ENCODE results near the gene PRPF40A.

The PRPF40A gene

DNA sequence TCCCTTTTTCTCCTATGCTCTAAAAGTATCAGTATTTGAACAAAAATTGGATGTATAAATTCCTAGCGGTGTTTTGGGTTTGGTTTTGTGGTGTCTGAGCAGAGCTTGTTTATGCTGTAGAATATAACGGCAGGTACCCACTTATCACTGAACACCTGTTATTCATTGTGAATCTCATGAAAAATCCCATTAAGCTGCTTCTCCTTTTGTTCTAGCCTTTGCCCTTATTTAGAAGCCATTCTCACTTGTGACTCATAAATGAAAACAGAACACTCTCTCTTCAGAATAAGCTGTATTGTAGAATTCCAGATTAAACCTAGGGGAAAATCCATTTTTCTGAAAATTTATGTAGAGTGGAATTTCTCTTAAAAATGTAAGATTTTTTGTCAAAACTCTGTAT, 104.0 kb downstream of the PRPF40A start:
- FAIRE-seq = no peak

DNA sequence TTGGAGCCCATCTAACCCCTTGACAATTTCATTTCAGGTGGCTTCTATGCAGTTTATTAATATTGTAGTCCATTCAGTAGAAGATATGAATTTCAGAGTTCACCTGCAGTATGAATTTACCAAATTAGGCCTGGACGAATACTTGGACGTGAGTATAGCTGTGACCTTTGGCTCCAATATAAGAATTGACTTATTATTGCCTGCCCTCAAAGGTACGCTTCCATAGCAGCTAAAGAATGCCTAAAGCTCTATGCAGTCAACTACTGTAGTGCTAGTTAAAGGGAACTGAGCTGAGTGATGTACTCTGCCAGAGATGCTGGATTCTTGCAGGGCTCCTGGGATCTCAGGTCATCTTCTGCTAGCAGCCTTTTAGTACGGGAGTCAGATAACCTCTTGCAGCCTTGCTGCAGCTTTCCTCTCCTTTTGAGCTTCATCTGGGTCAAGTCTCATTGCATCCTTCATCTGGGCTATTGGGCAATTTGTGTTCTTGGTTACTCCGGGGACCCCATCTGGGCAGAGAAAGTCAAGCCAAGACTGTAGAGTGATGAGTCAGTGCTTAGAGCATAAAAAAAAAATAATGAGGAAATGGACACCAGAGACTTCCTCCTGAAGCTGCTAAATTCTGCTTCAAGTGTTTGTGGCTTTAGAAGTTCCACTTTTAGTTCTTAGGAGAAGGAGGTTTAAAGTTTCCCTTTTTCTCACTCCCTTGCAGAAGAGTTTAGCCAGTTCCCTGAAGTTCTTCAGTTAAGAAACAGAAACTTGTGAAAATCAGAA, 105.6 kb downstream of the PRPF40A start:
- FAIRE-seq = no peak

DNA sequence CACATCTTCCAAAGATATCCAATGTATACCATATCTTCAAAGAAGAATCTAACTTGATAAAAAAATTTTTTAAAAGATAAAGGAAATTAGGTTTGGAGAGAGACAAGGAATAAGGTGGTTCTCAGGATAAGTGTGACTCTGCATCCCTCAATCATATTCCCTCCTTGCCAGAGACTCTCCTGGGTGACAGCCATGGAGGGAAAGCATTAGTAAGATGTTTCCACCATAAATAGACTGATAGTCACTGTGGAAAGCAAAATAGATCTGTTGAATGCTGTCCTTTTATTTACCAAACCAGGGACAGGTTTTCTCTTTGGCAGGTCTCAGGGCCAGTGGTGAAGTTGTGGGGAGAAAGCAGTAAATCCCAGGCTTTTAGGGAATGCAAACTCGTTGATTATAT, 107.6 kb downstream of the PRPF40A start:
- FAIRE-seq = no peak

DNA sequence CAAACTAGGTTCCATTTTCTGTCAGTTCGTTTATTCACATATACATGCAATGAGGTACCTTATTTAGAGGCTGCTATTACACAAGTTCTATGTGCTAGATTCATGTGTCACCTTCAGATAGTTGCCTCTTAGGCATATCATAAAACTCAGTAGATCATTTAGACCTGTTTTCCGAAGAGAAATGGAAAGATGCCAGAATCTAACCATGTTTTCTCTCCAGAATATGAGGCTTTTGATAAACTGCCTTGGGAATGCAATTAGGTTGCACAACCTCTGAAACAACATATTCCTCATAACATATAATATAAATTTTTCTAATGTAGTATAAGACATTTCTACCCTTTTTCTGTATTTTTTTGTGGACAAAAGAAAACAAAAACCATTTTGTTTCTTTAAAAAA, 108.1 kb downstream of the PRPF40A start:
- no peak for FAIRE-seq

DNA sequence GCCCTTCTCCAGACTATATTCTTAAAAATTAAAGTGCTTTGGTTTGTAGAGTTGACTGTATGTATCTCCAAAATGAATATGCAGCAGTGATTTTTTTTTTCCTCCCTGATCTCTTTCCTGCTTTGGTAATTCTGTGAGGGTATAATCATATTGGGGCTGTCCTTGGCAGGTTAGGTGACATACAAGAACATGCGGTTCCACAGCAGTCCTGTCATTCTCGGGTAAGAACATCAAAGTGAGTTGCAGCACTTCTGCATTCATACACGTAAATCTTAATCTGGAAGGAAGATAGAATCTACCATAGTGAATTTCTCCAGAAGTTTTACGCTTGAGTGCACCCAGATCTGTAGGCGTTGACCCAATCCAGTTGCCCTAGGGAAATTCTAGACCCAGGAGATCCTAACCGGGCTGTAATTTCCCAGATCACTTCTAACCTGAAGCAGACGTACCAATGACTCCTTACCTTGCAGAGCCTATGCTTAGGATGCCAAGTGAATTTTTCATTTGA, 109.4 kb downstream of the PRPF40A start:
- no peak for FAIRE-seq

DNA sequence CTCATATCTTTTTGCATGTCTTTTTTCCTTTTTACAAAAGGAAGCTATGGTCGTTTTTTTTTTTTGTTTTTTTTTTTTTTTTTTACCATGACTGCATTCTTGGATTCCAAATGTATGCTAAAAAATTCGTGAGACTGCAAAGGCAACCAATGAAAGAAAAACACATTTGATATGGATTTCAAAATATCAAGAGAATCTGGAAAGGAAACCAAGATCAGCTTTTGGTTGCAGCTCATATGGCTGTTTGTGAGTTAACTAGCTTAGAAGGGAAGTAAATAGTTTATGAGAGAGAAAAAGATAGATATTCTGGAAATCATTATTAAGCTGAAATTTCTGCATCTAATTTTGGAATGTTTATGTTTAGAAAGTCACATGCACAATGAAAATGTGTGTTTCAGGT, 110.3 kb downstream of the PRPF40A start:
- FAIRE-seq = no peak

DNA sequence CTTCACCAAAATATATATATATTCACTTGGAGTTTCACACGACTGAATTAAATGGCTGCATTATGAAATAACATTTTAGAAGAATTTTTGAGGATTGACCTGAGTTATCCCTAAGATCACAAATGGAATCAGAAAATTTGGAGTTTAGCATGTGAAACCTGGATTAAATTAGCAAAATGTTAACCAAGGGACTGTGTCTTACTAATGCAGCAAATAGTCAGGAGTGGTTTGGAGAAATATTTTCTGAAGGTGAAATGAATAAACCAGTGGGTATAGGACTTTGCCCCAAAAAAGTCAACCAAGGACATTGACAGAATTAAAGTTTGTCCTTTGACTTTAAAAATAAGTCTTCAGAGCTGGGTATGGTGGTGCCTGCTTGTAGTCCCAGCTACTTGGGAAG, 111.2 kb downstream of the PRPF40A start:
- no peak for FAIRE-seq

DNA sequence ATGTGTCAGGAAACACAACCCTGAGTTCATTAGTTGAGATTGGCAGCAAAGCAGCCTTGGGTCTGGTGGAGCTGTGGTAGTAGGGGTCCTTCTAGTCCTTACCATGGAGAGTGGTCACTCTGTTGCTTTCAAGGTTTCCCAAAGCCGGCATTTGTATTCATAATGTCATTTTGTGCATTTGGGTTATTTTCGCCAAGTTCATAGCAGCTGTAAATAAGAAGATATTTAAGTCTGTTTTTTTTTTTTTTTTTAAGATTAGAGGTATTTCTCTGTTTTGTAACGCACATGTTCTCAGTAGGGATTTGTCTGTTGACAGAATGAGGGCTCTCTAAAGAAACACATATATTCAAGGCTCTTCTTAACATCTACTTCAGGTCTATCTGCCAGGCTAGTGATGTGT, 114.1 kb downstream of the PRPF40A start:
- FAIRE-seq = no peak

DNA sequence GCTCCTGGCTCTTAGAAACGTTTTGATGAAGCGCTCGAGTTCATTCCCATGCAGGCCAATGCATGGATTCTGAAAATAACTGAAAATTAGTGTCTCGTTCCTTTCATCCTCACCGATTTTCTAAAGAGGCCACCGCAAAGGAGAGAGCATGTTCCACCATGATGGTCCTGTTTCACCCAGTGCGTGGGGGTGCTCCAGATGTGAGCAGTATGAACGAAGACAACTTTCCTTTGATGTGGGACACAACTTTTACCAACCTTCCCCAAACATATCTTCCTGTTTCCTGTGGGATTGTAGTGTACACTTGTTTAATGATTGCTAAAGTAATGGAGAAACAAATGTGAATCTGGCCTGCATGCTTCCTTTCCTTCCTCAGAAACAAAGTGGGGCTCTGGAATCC, 114.5 kb downstream of the PRPF40A start:
- no peak for FAIRE-seq

All from G401.6 (cell line).